Measurements from ENCODE around the gene ETFB. TPM values are rescaled to one million over a fixed set of nuclear protein-coding genes. Genes with fewer than 3 reads are reported as not detected.

Gene ETFB
- total and polyA plus RNA-seq, 9 of the 15 experiments (the other 6 are each of a cell fraction or from before 2014, with no cell fraction given): 18.1 to 143 (median 96.1) TPM

- peaks cover 13% of the 10 kb centered on the region for H3K79me2 ChIP-seq (ENCODE audit: control insufficient read depth, insufficient read depth, low read length)
- H2AFZ ChIP-seq (ENCODE audit: low read depth, low read length): no peak overlapping the region
- DNase-seq (ENCODE audit: extremely low read depth in 1 of 4, low spot score in 3 of 4): no peak
- H3K4me2 ChIP-seq (ENCODE audit: insufficient read depth, low read length): no peak overlapping the region
- no peaks in the 10 kb centered on the region for H3K9me3 ChIP-seq (replicated peaks; ENCODE audit: control insufficient read depth, insufficient read depth, low read depth, low read length)
- ChIA-PET POLR2A (interaction anchor here (1.1 to 1.6 kb wide), 3 partner anchors 9 to 34 kb away, joined by 5 to 7 read pairs (median 5); partner anchors contain the start of genes C19orf84 and ETFB), CTCF (ENCODE audit: low intra/inter-chr PET ratio) (no interaction called here)
- TF ChIP-seq NFXL1 (CRISPR knock-in tag; IDR thresholded peaks at IDR 0.05): no peak
- WGBS (ENCODE audit: insufficient coverage, low coverage, missing lambda C conversion rate): 92% methylated on average over 8 of the region's 10 CpGs
- H3K36me3 ChIP-seq (ENCODE audit: control insufficient read depth, insufficient read depth, low read length): peaks cover 29% of the 10 kb centered on the region; the same call in 2 of the 3 replicates
- peak overlapping the region in 1 of 2 experiments; percentile 0; a peak in 1 of 4 replicates for H3K9ac ChIP-seq (ENCODE audit: insufficient read depth in 1 of 2, low read depth in 2 of 2, low read length in 2 of 2)
- no peak for ATAC-seq
- in situ Hi-C loops (cut with MboI): no loop called here
- no peaks in the 10 kb centered on the region for H3K27me3 ChIP-seq (ENCODE audit: control insufficient read depth in 2 of 2, insufficient read depth in 2 of 2, low read length in 2 of 2)
- intact Hi-C loops (cut with micrococcal nuclease): no loop called here
- H3K9me1 ChIP-seq (ENCODE audit: control insufficient read depth, insufficient read depth, low read length): peaks cover under 1% of the 10 kb centered on the region
- H3K27ac ChIP-seq (ENCODE audit: extremely low read depth, low read depth, low read length): no peak overlapping the region
- FAIRE-seq: peak; percentile 11
- BruUV-seq (replicated peaks): no TSS peak
- H4K20me1 ChIP-seq (replicated peaks; ENCODE audit: control insufficient read depth, insufficient read depth, low read length): 0 out of 2 replicates have a peak, but pooled peaks cover 4% of the 10 kb centered on the region
- no peak overlapping the region for H3K4me3 ChIP-seq
- peaks cover 12 to 22% of the 10 kb centered on the region in 2 experiments; a peak in 4 of 5 replicates for H3K4me1 ChIP-seq (replicated peaks in 1 of 2; ENCODE audit: control insufficient read depth in 2 of 2, insufficient read depth in 2 of 2, low read length in 2 of 2)
Observed at GRCh38 chr19:51356159-51356801, 9.9 kb downstream of the ETFB start.

GRCh38 chr19:51354742-51355148, 11.4 kb downstream of the ETFB start:
- ATAC-seq: no peak
- Histone ChIP-seq H3K36me3 (ENCODE audit: control insufficient read depth, insufficient read depth, low read length) (peaks cover 39% of the 10 kb centered on the region), H3K27me3 (ENCODE audit: control insufficient read depth in 2 of 2, insufficient read depth in 2 of 2, low read length in 2 of 2) (no peaks in the 10 kb centered on the region), H2AFZ (ENCODE audit: low read depth, low read length) (no peak overlapping the region), H3K9me3 (replicated peaks; ENCODE audit: control insufficient read depth, insufficient read depth, low read depth, low read length) (no peaks in the 10 kb centered on the region), H3K9me1 (ENCODE audit: control insufficient read depth, insufficient read depth, low read length) (peaks cover 5% of the 10 kb centered on the region), H3K4me1 (replicated peaks in 1 of 2; ENCODE audit: control insufficient read depth in 2 of 2, insufficient read depth in 2 of 2, low read length in 2 of 2) (peaks cover 23 to 32% of the 10 kb centered on the region in 2 experiments), H4K20me1 (replicated peaks; ENCODE audit: control insufficient read depth, insufficient read depth, low read length) (0 out of 2 replicates have a peak, but pooled peaks cover 4% of the 10 kb centered on the region), H3K4me2 (ENCODE audit: insufficient read depth, low read length) (peak overlapping the region; percentile 32), H3K9ac (ENCODE audit: insufficient read depth in 1 of 2, low read depth in 2 of 2, low read length in 2 of 2) (0 out of 4 replicates have a peak overlapping the region, but pooled peaks of 1 of the 2 experiments have one; percentile 6), H3K4me3 (no peak overlapping the region), H3K79me2 (ENCODE audit: control insufficient read depth, insufficient read depth, low read length) (peaks cover 13% of the 10 kb centered on the region), H3K27ac (ENCODE audit: extremely low read depth, low read depth, low read length) (peak overlapping the region; percentile 32; the same call in 1 of the 3 replicates)
- ChIA-PET CTCF (ENCODE audit: low intra/inter-chr PET ratio) (no interaction called here), POLR2A (interaction anchor here (0.8 to 1.7 kb wide), 5 partner anchors 9 to 14 kb away, joined by 3 to 7 read pairs (median 4); partner anchors contain the start of gene ETFB)
- 14% methylated on average over 8 of the region's 8 CpGs for WGBS (ENCODE audit: insufficient coverage, low coverage, missing lambda C conversion rate)
- DNase-seq (ENCODE audit: extremely low read depth in 1 of 4, low spot score in 3 of 4): no peak
- intact Hi-C loops (cut with micrococcal nuclease): loop anchor here (5.0 kb wide), 1 partner anchor 38 kb away; the partner anchor contains the start of gene C19orf84
- FAIRE-seq: peak; percentile 35
- in situ Hi-C loops (cut with MboI): no loop called here
- BruUV-seq (replicated peaks): no TSS peak
- TF ChIP-seq AFF1 (IDR thresholded peaks at IDR 0.05; ENCODE audit: low read depth in 1 of 2, partially characterized antibody in 2 of 2) (no peak), CXXC5 (CRISPR knock-in tag; IDR thresholded peaks at IDR 0.05) (peak; percentile 50; the same call in 1 of the 2 replicates), TEAD1 (CRISPR knock-in tag; IDR thresholded peaks at IDR 0.05) (0 out of 4 replicates have a peak, but pooled peaks of 1 of the 2 experiments have one; percentile 53), JUND (IDR thresholded peaks at IDR 0.05; ENCODE audit: borderline replicate concordance, low read depth, low read length) (no peak), JUND (tag; IDR thresholded peaks at IDR 0.05; ENCODE audit: borderline replicate concordance, low read depth, low read length) (no peak), GABPB1 (CRISPR knock-in tag; IDR thresholded peaks at IDR 0.05) (no peak), CREM (IDR thresholded peaks at IDR 0.05; ENCODE audit: low read depth) (no peak), NR1H2 (CRISPR knock-in tag; IDR thresholded peaks at IDR 0.05) (no peak), HNRNPL (IDR thresholded peaks at IDR 0.05; ENCODE audit: low read depth, low read length) (no peak), TCF7 (IDR thresholded peaks at IDR 0.05; ENCODE audit: borderline replicate concordance) (no peak)

Measured in K562 (cell line).